IPS DF 6.9 (cell line): Measurements from ENCODE around the gene TTC28.

ENCODE experiments used
- DNase-seq: peaks from one replicate; pipeline ENCODE4 v3.0.0-alpha.2; 2013; ENCODE audit warnings: low read depth, low spot score
- H3K27ac ChIP-seq: one replicate; pipeline ENCODE4 v1.5.1; 2013; ENCODE audit warnings: low read length, control low read depth
- H3K27me3 ChIP-seq: 2 replicates; pipeline ENCODE4 v1.6.1; 2013; ENCODE audit warnings: mild to moderate bottlenecking, low read length; ENCODE audit not compliant: control insufficient read depth, insufficient read depth
- H3K36me3 ChIP-seq: 2 replicates; pipeline ENCODE4 v1.6.1; 2013; ENCODE audit warnings: low read length; ENCODE audit not compliant: control insufficient read depth, insufficient read depth
- H3K4me1 ChIP-seq: 2 replicates; pipeline ENCODE4 v1.6.1; 2013; ENCODE audit warnings: low read length; ENCODE audit not compliant: control insufficient read depth, insufficient read depth
- H3K4me3 ChIP-seq: 2 replicates; pipeline ENCODE4 v1.5.1; 2013; ENCODE audit warnings: mild to moderate bottlenecking, low read length
- H3K9me3 ChIP-seq: 2 replicates; pipeline ENCODE4 v1.6.1; 2013; ENCODE audit warnings: low read length, inconsistent platforms; ENCODE audit not compliant: control insufficient read depth, insufficient read depth
- WGBS: extraction: QIAGEN DNeasy Blood & Tissue Kit; methylation state at CpG from one replicate; pipeline ENCODE4 v1.1.7; 2013; ENCODE audit warnings: mixed read lengths, missing lambda C conversion rate; ENCODE audit not compliant: insufficient read length, insufficient coverage; 5-methylcytosine and 5-hydroxymethylcytosine counted together

Gene TTC28

DNA sequence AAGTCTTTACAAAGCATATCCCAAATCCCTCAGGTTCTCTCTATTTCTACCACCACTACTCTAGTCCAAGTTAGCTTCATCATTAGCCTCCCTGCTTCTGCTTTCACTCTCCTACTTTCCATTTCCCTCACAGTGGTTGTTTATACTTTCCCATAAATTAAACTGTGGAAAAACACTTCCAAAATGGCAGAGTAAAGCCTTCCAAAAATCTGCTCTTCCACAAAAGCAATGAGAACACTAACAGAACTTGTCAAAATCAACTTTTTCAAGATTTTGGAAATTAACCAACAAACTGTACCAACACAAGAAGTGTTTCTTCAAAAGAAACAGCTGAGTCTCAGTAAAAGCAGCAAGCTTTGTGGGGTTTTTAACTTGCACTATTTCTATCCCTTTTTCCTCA, 71.8 kb downstream of the TTC28 start:
- H3K27me3 ChIP-seq = no peaks in the 10 kb centered on the region
- H3K4me3 ChIP-seq = no peak overlapping the region
- DNase-seq = no peak
- no peak overlapping the region for H3K27ac ChIP-seq
- no peaks in the 10 kb centered on the region for H3K36me3 ChIP-seq
- no peaks in the 10 kb centered on the region for H3K9me3 ChIP-seq
- no peaks in the 10 kb centered on the region for H3K4me1 ChIP-seq

DNA sequence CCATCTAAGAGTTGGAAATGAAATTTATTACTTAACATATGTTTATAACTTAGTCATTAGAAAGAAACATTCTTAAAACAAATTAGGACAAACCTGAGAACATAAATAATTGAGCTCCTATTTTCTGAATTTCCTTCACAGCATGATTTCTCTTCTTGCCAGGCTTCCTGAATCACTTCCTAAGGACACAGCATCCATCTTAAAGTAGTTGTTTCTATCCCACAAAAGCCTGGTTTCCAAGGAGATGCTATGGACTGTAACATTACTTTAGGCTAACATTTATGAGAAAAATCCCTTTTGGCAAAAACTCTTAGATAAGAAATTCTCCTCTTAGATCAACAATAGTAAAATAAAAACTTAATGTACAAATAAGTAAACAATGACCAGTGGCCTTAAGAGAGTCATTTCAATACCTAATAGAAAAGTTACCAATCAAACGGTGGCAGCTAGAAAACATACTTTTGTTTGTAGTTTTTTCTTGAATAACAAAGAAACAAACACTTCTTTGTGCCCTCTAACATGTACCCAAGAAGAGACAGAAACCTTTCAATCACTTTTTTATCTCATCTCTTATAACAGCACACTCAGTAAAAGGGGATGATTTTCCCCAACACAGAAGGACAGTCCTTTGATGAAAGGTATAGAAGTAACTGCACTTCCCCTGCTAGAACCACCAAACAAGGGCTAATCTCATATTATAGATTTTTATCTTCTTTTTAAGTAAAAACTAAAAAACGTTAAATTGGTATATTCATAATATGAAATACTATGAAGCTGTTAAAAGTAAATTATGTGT, 74.5 kb downstream of the TTC28 start:
- H3K4me1 ChIP-seq = no peaks in the 10 kb centered on the region
- H3K9me3 ChIP-seq = no peaks in the 10 kb centered on the region
- H3K27ac ChIP-seq = no peak overlapping the region
- H3K4me3 ChIP-seq = no peak overlapping the region
- WGBS = no CpG with 5 or more reads among the region's 2 CpGs
- DNase-seq = no peak
- no peaks in the 10 kb centered on the region for H3K27me3 ChIP-seq
- no peaks in the 10 kb centered on the region for H3K36me3 ChIP-seq

- no peaks in the 10 kb centered on the region for H3K36me3 ChIP-seq
- no peak overlapping the region for H3K4me3 ChIP-seq
- no peaks in the 10 kb centered on the region for H3K4me1 ChIP-seq
- DNase-seq = no peak
- H3K27ac ChIP-seq = no peak overlapping the region
- no peaks in the 10 kb centered on the region for H3K9me3 ChIP-seq
- H3K27me3 ChIP-seq = no peaks in the 10 kb centered on the region
Observed at GRCh38 chr22:28601915-28602314, 77.7 kb downstream of the TTC28 start.

GRCh38 chr22:28600546-28601143, 79.0 kb downstream of the TTC28 start:
- Histone ChIP-seq H3K4me3 (no peak overlapping the region), H3K9me3 (no peaks in the 10 kb centered on the region), H3K27me3 (no peaks in the 10 kb centered on the region), H3K36me3 (no peaks in the 10 kb centered on the region), H3K4me1 (no peaks in the 10 kb centered on the region), H3K27ac (no peak overlapping the region)
- no peak for DNase-seq
- 100% methylated on average over 1 of the region's 3 CpGs for WGBS

DNA sequence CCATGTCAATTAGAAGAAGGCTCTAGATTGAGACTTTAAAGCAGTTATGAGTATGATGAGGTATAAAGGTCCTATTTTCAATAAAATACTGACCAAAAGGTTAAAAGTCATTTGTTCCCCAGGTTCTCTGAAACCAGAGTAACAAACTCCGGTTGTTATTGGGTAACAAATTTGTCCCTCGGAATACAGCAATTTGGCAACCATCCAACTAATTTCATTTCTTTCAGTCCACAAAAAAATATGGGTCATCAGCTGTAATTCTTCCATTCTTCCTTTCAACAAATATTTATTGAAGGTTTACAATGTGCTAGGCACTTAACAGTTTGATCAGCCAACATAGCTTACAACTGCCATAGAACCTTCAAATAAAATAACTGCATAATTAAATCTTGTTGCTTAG, 79.9 kb downstream of the TTC28 start:
- Histone ChIP-seq H3K4me1 (no peaks in the 10 kb centered on the region), H3K9me3 (no peaks in the 10 kb centered on the region), H3K27ac (no peak overlapping the region), H3K36me3 (no peaks in the 10 kb centered on the region), H3K4me3 (no peak overlapping the region), H3K27me3 (no peaks in the 10 kb centered on the region)
- no CpG with 5 or more reads among the region's 2 CpGs for WGBS
- DNase-seq = no peak

- no peak overlapping the region for H3K4me3 ChIP-seq
- no peaks in the 10 kb centered on the region for H3K4me1 ChIP-seq
- no peak for DNase-seq
- H3K27me3 ChIP-seq = no peaks in the 10 kb centered on the region
- H3K36me3 ChIP-seq = no peaks in the 10 kb centered on the region
- no CpG with 5 or more reads among the region's 3 CpGs for WGBS
- no peak overlapping the region for H3K27ac ChIP-seq
- no peaks in the 10 kb centered on the region for H3K9me3 ChIP-seq
Observed at GRCh38 chr22:28597665-28598064, 82.0 kb downstream of the TTC28 start.

DNA sequence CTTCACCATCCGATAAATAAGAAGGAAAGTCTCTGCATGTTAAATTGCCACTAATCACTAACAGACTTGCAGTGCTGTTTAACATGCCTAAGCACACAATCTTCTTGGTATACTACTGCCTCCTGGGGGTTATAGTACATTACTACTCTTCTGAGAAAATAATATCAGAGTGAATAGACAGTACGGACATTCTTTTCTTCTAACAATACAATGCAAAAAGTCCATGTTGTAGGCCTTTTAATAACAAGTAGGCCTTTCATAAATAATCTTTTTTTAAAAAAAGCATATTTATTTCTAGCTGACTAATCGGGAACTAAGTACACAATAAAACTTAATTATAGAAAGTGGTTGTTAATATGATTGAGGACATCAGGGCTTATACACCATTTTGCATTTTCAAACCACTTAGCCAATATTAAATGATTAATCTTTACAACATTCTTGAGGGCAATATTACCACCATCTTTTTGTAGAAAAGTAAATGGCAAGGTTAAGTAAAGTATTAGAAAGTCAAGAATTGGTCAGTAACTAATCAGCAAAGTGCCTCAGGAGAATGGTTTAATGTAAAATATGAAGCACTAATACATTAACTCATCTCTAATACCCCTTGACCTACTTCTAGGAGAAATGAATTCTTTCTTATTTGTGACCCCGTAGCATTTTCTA, 84.7 kb downstream of the TTC28 start:
- no CpG with 5 or more reads among the region's 4 CpGs for WGBS
- H3K4me1 ChIP-seq = no peaks in the 10 kb centered on the region
- H3K4me3 ChIP-seq = no peak overlapping the region
- no peaks in the 10 kb centered on the region for H3K9me3 ChIP-seq
- H3K36me3 ChIP-seq = no peaks in the 10 kb centered on the region
- DNase-seq = peak; percentile 9
- H3K27ac ChIP-seq = no peak overlapping the region
- no peaks in the 10 kb centered on the region for H3K27me3 ChIP-seq

DNA sequence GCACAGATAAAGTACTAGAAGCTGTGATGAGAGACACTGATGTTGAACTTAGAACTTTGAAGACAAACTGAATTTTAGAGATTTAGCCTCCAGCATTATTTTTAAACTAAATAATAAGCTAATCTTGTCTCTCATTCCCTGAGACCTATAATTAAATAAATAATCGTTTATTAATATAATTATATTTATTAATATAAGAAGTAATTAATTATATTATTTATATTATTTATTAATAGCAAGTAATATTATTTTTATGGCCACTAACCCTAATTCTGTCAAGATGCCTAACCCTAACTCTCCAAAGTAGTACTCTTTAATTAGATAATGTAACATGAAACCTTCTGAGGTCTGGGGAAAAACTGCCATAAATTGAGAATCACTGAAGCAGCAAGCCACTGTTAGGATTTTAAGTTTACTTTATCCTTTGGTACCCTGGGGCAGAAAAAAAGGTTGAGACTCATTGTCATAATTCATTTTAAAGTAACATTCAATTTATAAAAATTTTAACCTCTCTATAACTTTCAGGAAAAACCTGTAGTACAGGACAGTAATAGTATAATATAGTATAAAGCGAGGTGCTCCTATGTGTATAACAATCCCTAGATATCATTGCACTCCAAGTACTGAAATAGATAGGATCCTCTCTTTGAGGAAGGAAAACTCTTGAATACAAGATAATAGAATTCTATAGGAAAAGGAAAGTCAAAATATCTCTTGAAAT, 85.4 kb downstream of the TTC28 start:
- DNase-seq = no peak
- no peaks in the 10 kb centered on the region for H3K9me3 ChIP-seq
- H3K27ac ChIP-seq = no peak overlapping the region
- no peaks in the 10 kb centered on the region for H3K36me3 ChIP-seq
- no peaks in the 10 kb centered on the region for H3K27me3 ChIP-seq
- no peak overlapping the region for H3K4me3 ChIP-seq
- H3K4me1 ChIP-seq = no peaks in the 10 kb centered on the region
- no CpG with 5 or more reads among the region's 2 CpGs for WGBS

- H3K27me3 ChIP-seq = no peaks in the 10 kb centered on the region
Observed at GRCh38 chr22:28593299-28593698, 86.3 kb downstream of the TTC28 start.

GRCh38 chr22:28589102-28589750, 90.4 kb downstream of the TTC28 start:
- H3K9me3 ChIP-seq = no peaks in the 10 kb centered on the region
- no CpG with 5 or more reads among the region's 2 CpGs for WGBS
- no peaks in the 10 kb centered on the region for H3K36me3 ChIP-seq
- no peak overlapping the region for H3K4me3 ChIP-seq
- no peaks in the 10 kb centered on the region for H3K27me3 ChIP-seq
- H3K4me1 ChIP-seq = no peaks in the 10 kb centered on the region
- no peak for DNase-seq
- no peak overlapping the region for H3K27ac ChIP-seq

More at GRCh38 chr22:28593299-28593698, 86.3 kb downstream of the TTC28 start:
- H3K4me3 ChIP-seq = no peak overlapping the region
- H3K4me1 ChIP-seq = no peaks in the 10 kb centered on the region
- no CpG with 5 or more reads among the region's 3 CpGs for WGBS
- H3K27ac ChIP-seq = no peak overlapping the region
- H3K9me3 ChIP-seq = no peaks in the 10 kb centered on the region
- DNase-seq = no peak
- no peaks in the 10 kb centered on the region for H3K36me3 ChIP-seq
